ENCODE data around the gene NCAM1.

- TF ChIP-seq POLR2AphosphoS5 (IDR thresholded peaks at IDR 0.05; ENCODE audit: low read depth) (no peak), CTCF (IDR thresholded peaks at IDR 0.05; ENCODE audit: insufficient read depth, low read length) (no peak), GABPA (IDR thresholded peaks at IDR 0.05; ENCODE audit: low read depth) (no peak), REST (IDR thresholded peaks at IDR 0.05; ENCODE audit: insufficient replicate concordance, low read depth) (no peak)
Observed at GRCh38 chr11:112932593-112932992, 28.6 kb upstream of the NCAM1 start.

Data from HL-60 (cell line).